K562 (cell line): ENCODE results near the gene TRAK1. TPM values are rescaled to one million over a fixed set of nuclear protein-coding genes. Genes with fewer than 3 reads are reported as not detected.

Experiments used
- ATAC-seq: fragments of 200-7000 bp; cut with Tn5 transposase; 3 replicates; pipeline ENCODE4 v1.9.1; 2020; ENCODE audit warnings: moderate library complexity
- BruUV-seq: library from RNA; stranded (reverse); fragments of 400-500 nt; replicated peaks from 2 replicates; lab custom pipeline; 2021; lab: Mats Ljungman, UMichigan
- CTCF ChIA-PET: fragments of 300-600 bp; formaldehyde crosslinking; extraction: SDS; loops from one replicate; lab custom pipeline; 2021; ENCODE audit warnings: low intra/inter-chr PET ratio; lab: Yijun Ruan, JAX
- POLR2A ChIA-PET: fragments of 300-600, 350-650 bp; sonication (Branson Sonifier 250); formaldehyde crosslinking; extraction: SDS; loops from one replicate; lab custom pipeline; 2021; ENCODE audit warnings: antibody characterized with exemption, inconsistent platforms; lab: Yijun Ruan, JAX
- DNase-seq, 4 experiments: peaks; one replicate each; pipeline versions ENCODE4 v3.0.0 to v3.0.0-alpha.2; 2011 to 2018; ENCODE audit warnings: low spot score in 3 of 4, mixed read lengths in 3 of 4; ENCODE audit errors: extremely low read depth in 1 of 4
- FAIRE-seq: peaks from 2 replicates; lab custom pipeline; 2011; peaks lifted over from hg19 to GRCh38; lab: Jason Lieb, UNC
- H2AFZ ChIP-seq: 2 replicates; pipeline ENCODE4 v1.6.0; 2011; ENCODE audit warnings: low read depth, low read length, control low read depth, inconsistent platforms
- H3K27ac ChIP-seq: fragments of 200-600 bp; 3 replicates; pipeline ENCODE4 v1.8.0; 2011; ENCODE audit warnings: low read depth, mild to moderate bottlenecking, control low read depth, inconsistent platforms, low read length, moderate library complexity, mixed read lengths; ENCODE audit errors: extremely low read depth
- H3K27me3 ChIP-seq, 2 experiments: fragments of 300-600 bp in 1 of 2; 2 replicates in 1 of 2; 3 replicates in 1 of 2; pipeline versions ENCODE4 v1.6.0 to v1.8.0; 2011; ENCODE audit warnings: inconsistent platforms in 2 of 2, low read length in 2 of 2, mild to moderate bottlenecking in 1 of 2, mixed read lengths in 1 of 2, moderate library complexity in 1 of 2; ENCODE audit not compliant: control insufficient read depth in 2 of 2, insufficient read depth in 2 of 2
- H3K36me3 ChIP-seq: fragments of 300-600 bp; 3 replicates; pipeline ENCODE4 v1.8.0; 2011; ENCODE audit warnings: mild to moderate bottlenecking, low read length, inconsistent platforms; ENCODE audit not compliant: control insufficient read depth, insufficient read depth
- H3K4me1 ChIP-seq, 2 experiments: fragments of 200-600 bp in 1 of 2; replicated peaks in 1 of 2; 2 replicates in 1 of 2; 3 replicates in 1 of 2; pipeline versions ENCODE4 v1.5.1 to v1.8.0; 2011; ENCODE audit warnings: inconsistent platforms in 2 of 2, low read length in 2 of 2, mild to moderate bottlenecking in 1 of 2, mixed read lengths in 1 of 2, moderate library complexity in 1 of 2; ENCODE audit not compliant: control insufficient read depth in 2 of 2, insufficient read depth in 2 of 2
- H3K4me2 ChIP-seq: 2 replicates; pipeline ENCODE4 v1.6.1; 2011; ENCODE audit warnings: low read length, control low read depth, inconsistent platforms, mixed read lengths; ENCODE audit not compliant: insufficient read depth
- H3K4me3 ChIP-seq: fragments of 200-600 bp; sonication (generic), shearing (Covaris generic); 2 replicates; pipeline ENCODE4 v1.5.1; 2016; ENCODE audit warnings: control low read depth, inconsistent platforms
- H3K79me2 ChIP-seq: fragments of 200-600 bp; 3 replicates; pipeline ENCODE4 v1.8.0; 2011; ENCODE audit warnings: low read length, inconsistent platforms; ENCODE audit not compliant: control insufficient read depth, insufficient read depth
- H3K9ac ChIP-seq, 2 experiments: 2 replicates each; pipeline versions ENCODE4 v1.6.0 to v1.6.1; 2011; ENCODE audit warnings: low read depth in 2 of 2, low read length in 2 of 2, control low read depth in 1 of 2, inconsistent platforms in 1 of 2, mild to moderate bottlenecking in 1 of 2, mixed read lengths in 1 of 2; ENCODE audit not compliant: insufficient read depth in 1 of 2
- H3K9me1 ChIP-seq: one replicate; pipeline ENCODE4 v1.6.0; 2011; ENCODE audit warnings: inconsistent platforms, mild to moderate bottlenecking, low read length, moderate library complexity; ENCODE audit not compliant: control insufficient read depth, insufficient read depth
- H3K9me3 ChIP-seq: replicated peaks from 2 replicates; pipeline ENCODE4 v1.5.1; 2011; ENCODE audit warnings: low read depth, low read length, inconsistent platforms; ENCODE audit not compliant: control insufficient read depth, insufficient read depth
- H4K20me1 ChIP-seq: replicated peaks from 2 replicates; pipeline ENCODE4 v1.6.1; 2011; ENCODE audit warnings: low read length, inconsistent platforms, mixed read lengths; ENCODE audit not compliant: control insufficient read depth, insufficient read depth
- ATF3 ChIP-seq, 2 experiments: fragments of 450-650 bp in 1 of 2; sonication (generic) in 1 of 2; formaldehyde crosslinking in 1 of 2; IDR thresholded peaks in 1 of 2; conservative IDR thresholded peaks in 1 of 2; 2 replicates each; pipeline versions ENCODE4 v1.6.1 to v1.8.1; 2016 to 2023; ENCODE audit warnings: mild to moderate bottlenecking in 2 of 2, moderate library complexity in 2 of 2, inconsistent platforms in 1 of 2, missing genetic modification reagents in 1 of 2
- ATF7 ChIP-seq: fragments of 450-650 bp; IDR thresholded peaks from 2 replicates; pipeline ENCODE4 v1.7.1; 2014; ENCODE audit warnings: mild to moderate bottlenecking, moderate library complexity
- BDP1 ChIP-seq: IDR thresholded peaks from 3 replicates; pipeline ENCODE4 v1.6.1; 2011; ENCODE audit not compliant: insufficient read length, insufficient read depth
- BRD4 ChIP-seq: fragments of 200-600 bp; sonication (generic); IDR thresholded peaks from 2 replicates; pipeline ENCODE4 v1.6.1; 2017; ENCODE audit warnings: inconsistent platforms
- GABPA ChIP-seq: fragments of 200-800 bp; sonication (Bioruptor generic); conservative IDR thresholded peaks from 2 replicates; pipeline ENCODE4 v1.6.1; 2016; ENCODE audit warnings: low read depth, missing genetic modification characterization, missing compliant biosample characterization
- JUNB ChIP-seq: fragments of 450-650 bp; formaldehyde crosslinking; conservative IDR thresholded peaks from 2 replicates; pipeline ENCODE4 v1.4.0; 2020; ENCODE audit warnings: mild to moderate bottlenecking
- MXD1 ChIP-seq: fragments of 250-450 bp; sonication (Bioruptor Pico); IDR thresholded peaks from 2 replicates; pipeline ENCODE4 v1.8.0; 2021; ENCODE audit warnings: borderline replicate concordance, mild to moderate bottlenecking, moderate library complexity; ENCODE audit not compliant: poor library complexity, severe bottlenecking
- POLR2AphosphoS2 ChIP-seq: IDR thresholded peaks from 2 replicates; pipeline ENCODE4 v1.6.1; 2012; ENCODE audit warnings: low read length, improper control_type of control experiment
- RBM15 ChIP-seq: fragments of 200-400 bp; formaldehyde crosslinking; IDR thresholded peaks from 2 replicates; pipeline ENCODE4 v1.6.1; 2018; ENCODE audit warnings: mild to moderate bottlenecking, low read length, moderate library complexity; ENCODE audit not compliant: insufficient read depth
- ZNF668 ChIP-seq: fragments of 250-450 bp; sonication (Bioruptor Pico); IDR thresholded peaks from 2 replicates; pipeline ENCODE4 v1.8.0; 2022; ENCODE audit warnings: mild to moderate bottlenecking, inconsistent platforms
- WGBS: fragments of 100-300 bp; shearing (Covaris generic); methylation state at CpG from one replicate; pipeline ENCODE4 v1.1.6; 2016; ENCODE audit warnings: low coverage, mixed read lengths; ENCODE audit not compliant: insufficient coverage; ENCODE audit errors: missing lambda C conversion rate; 5-methylcytosine and 5-hydroxymethylcytosine counted together
- in situ Hi-C: fragments of 300-500 bp; cut with MboI; formaldehyde crosslinking; loops from 4 replicates; pipeline ENCODE4 v1.15.0; 2018; ENCODE audit warnings: inconsistent platforms, mixed read lengths
- intact Hi-C: fragments of 100-400 bp; cut with micrococcal nuclease; formaldehyde crosslinking; loops from 2 replicates; pipeline ENCODE4 v1.14.2; 2022
- polyA plus RNA-seq, 8 experiments: library from polyadenylated mRNA; depleted of rRNA in 4 of 8; stranded (reverse) in 5 of 8; unstranded in 3 of 8; fragments of >200 nt; fragmentation: Nextera tagmentation in 2 of 8; fragmentation: Illumina TruSeq in 1 of 8; extraction: Ambion mirVana in 2 of 8; extraction: Trizol in 1 of 8; gene quantifications; 2 replicates each; pipeline versions ENCODE4 v1.2.1 to v1.2.3, GENCODE V29; 2011 to 2014; ENCODE audit warnings: inconsistent platforms in 1 of 8, missing spikeins in 1 of 8
- total RNA-seq, 7 experiments: library from RNA; depleted of rRNA in 6 of 7; stranded (reverse); fragments of >200 nt in 6 of 7; fragmentation: Illumina TruSeq in 2 of 7; extraction: Trizol in 2 of 7; gene quantifications; 2 replicates each; pipeline versions ENCODE4 v1.2.1 to v1.2.3, GENCODE V29; 2011 to 2021; ENCODE audit warnings: low replicate concordance in 1 of 7

The TRAK1 gene
- total and polyA plus RNA-seq, 9 of the 15 experiments (the other 6 are each of a cell fraction or from before 2014, with no cell fraction given) = 5.3 to 28.5 (median 17.5) TPM

- no peaks in the 10 kb centered on the region; a peak in 1 of 5 replicates for H3K4me1 ChIP-seq
Observed at GRCh38 chr3:42123012-42123581, 31.9 kb downstream of the TRAK1 start.

More at GRCh38 chr3:42123012-42123581, 31.9 kb downstream of the TRAK1 start:
- Histone ChIP-seq H3K9me3 (no peaks in the 10 kb centered on the region), H3K36me3 (peaks cover 24% of the 10 kb centered on the region; the same call in 1 of the 3 replicates)
- TF ChIP-seq JUNB (CRISPR knock-in tag) (0 out of 2 replicates have a peak, but pooled peaks have one; percentile 15), POLR2AphosphoS2 (no peak), BDP1 (no peak), ZNF668 (CRISPR knock-in tag) (no peak), RBM15 (no peak), GABPA (tag) (peak; percentile 35), ATF3 (IDR thresholded peaks at IDR 0.05) (0 out of 2 replicates have a peak, but pooled peaks have one; percentile 21), ATF3 (CRISPR knock-in tag; conservative IDR thresholded peaks at IDR 0.05) (no peak), MXD1 (CRISPR knock-in tag) (no peak), ATF7 (no peak), BRD4 (no peak)
- TF ChIP-seq, all 486 proteins: peak for 3
- DNase-seq (no peak), ATAC-seq (no peak), FAIRE-seq (no peak)
- Histone ChIP-seq H4K20me1 (peaks cover 20% of the 10 kb centered on the region; the same call in 1 of the 2 replicates), H3K27me3 (no peaks in the 10 kb centered on the region), H3K27ac (no peak overlapping the region), H2AFZ (no peak overlapping the region), H3K9ac (no peak overlapping the region), H3K4me3 (no peak overlapping the region), H3K79me2 (no peaks in the 10 kb centered on the region), H3K9me1 (no peaks in the 10 kb centered on the region), H3K4me2 (no peak overlapping the region)
- intact Hi-C loops = no loop called here
- in situ Hi-C loops = loop anchor here (25.0 kb wide), 1 partner anchor 436 kb away; no protein-coding TSS in a partner anchor
- ChIA-PET CTCF (no interaction called here), POLR2A (no interaction called here)
- BruUV-seq = no TSS peak
- 66% methylated on average over 8 of the region's 8 CpGs for WGBS
